Measurements from ENCODE around the gene ETV5.
A peak's percentile ranks its signal among the peaks of the same experiment; 100 is the strongest.

ETV5 gene

GRCh38 chr3:186110975-186111974 lies 2.4 kb upstream of the ETV5 start:
- no peak for TF ChIP-seq POLR2A (IDR thresholded peaks at IDR 0.05; ENCODE audit: low read depth, low read length)
- DNase-seq (ENCODE audit: insufficient read length, low spot score) (no peak), FAIRE-seq (no peak)

GRCh38 chr3:186109897-186110803 lies 1.3 kb upstream of the ETV5 start:
- TF ChIP-seq POLR2A (IDR thresholded peaks at IDR 0.05; ENCODE audit: low read depth, low read length): no peak
- FAIRE-seq (no peak), DNase-seq (ENCODE audit: insufficient read length, low spot score) (peak; percentile 53)

DNA sequence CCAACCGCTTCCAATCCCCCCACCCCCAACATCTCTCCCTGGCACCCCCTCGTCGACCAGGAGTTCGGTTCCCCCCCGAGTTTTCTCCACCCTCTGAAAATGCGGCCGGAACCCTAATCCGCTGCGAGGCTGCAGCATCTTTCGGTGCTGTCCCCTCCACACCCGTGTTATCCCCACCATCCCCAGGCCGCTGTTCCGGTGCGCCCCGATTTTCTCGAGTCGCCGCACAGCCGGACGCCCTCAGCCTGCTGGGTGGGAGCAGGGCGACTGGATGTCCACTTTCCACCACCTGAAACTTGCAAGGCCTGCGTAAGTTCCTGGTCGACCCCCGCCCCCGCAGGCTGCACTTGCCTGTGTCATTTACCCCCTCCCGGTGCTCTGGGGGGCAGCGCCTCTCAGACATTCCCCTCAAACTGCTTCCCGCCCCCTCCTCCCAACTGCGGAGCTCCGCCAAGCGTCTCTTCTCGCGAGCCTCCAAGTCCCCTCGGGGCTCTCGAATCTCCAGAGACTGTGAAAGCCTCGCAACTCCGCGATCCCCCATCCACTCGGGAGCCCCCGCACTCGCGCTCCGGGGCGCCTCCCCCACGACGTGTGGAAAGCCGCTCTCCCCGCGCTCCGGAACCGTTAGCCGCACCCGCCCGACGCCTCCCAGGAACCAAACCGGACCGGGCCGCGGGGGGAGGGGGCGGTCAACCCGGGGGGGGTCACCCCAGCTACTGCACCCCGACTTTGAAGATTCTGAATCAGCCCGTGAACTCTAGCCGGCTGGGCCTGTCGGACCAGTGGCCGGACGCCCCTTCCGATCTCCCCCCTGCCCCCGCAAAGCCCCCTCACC lies 566 bp downstream of the ETV5 start:
- TF ChIP-seq POLR2A (IDR thresholded peaks at IDR 0.05; ENCODE audit: low read depth, low read length): no peak
- DNase-seq (ENCODE audit: insufficient read length, low spot score) (peak; percentile 77), FAIRE-seq (no peak)

DNA sequence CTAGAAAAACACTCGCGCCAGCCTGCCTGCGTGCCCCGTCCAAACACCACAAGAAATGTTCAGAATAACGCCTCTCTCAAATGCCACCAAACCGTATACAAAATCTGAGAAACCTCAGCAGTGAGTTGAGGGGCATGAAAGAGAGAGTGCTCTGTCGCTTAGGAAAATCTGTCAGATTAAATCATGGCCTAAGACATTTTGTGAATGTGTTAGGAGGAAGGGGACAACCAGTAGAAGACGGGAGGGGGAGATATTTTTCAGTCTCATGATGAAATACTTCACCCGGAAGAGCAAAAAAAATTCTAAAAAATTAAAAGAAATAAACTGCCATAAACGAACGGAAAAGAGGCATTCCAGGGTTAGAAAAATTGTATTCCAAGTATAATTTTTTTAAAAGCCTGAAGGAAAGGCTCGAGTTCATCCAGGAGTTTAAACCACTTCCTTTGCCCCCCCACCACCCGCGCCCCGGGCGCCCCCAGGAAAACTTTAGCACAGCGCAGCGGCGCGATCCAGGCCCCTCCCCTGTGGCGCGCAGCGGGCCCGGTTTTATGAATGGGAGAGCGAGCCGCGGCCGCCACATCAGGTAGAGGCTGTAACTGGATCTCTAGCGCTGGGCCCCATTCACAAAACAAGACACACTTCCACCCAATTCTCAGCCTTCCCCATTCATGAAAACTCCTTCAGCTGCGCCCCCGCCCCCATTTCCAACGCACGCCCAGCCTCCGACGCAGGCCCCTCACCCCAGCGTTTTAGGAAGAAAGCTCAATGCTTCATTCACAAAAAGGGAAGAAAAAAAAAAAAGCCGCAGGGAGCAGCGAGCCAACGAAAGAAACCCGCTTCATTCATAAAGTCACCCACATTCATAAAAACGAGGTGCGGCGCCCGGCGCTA lies 1.4 kb downstream of the ETV5 start:
- peak; percentile 33 for FAIRE-seq
- DNase-seq (ENCODE audit: insufficient read length, low spot score): peak; percentile 64
- no peak for TF ChIP-seq POLR2A (IDR thresholded peaks at IDR 0.05; ENCODE audit: low read depth, low read length)

DNA sequence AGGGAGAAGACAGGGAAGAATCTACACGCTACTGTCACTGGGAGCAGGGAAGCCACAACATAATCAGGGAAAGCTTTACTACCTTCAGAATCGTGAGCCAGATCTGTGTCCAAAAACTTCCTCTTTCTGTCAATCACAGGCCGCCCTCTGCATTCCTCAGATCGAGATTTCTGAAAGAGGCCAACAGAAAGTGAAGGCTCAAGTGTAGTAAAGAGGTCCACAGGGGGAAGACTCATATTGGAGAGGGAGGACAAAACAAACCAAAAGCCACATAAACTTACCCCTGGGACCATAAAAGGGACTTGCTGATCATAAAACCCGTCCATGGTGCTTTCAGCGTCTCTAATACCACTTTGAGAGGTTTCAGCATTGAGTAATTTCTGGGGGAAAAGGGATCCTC lies 3.3 kb downstream of the ETV5 start:
- TF ChIP-seq POLR2A (IDR thresholded peaks at IDR 0.05; ENCODE audit: low read depth, low read length): no peak
- DNase-seq (ENCODE audit: insufficient read length, low spot score): no peak
- FAIRE-seq: no peak

GRCh38 chr3:186102687-186103086 lies 6.2 kb downstream of the ETV5 start:
- DNase-seq (ENCODE audit: insufficient read length, low spot score) (no peak), FAIRE-seq (no peak)
- no peak for TF ChIP-seq POLR2A (IDR thresholded peaks at IDR 0.05; ENCODE audit: low read depth, low read length)

DNA sequence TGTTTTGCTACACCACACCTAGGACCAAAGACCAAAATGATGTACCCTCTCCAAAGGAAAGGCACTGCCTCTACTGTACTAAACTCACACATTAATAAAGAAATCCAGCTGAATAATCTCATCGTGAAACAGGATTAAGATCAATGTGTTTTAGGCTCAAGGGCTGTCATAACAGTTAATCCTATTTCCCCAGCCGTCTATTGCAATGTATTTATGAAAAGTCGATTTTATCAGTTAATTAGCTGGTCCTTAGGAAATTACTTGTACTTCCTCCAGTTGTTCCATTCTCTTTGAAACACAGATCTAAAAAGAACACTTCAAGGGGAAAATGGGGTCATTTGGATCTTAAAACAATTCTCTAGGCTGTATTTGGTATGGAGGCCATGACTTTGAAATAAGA lies 8.5 kb downstream of the ETV5 start:
- no peak for TF ChIP-seq POLR2A (IDR thresholded peaks at IDR 0.05; ENCODE audit: low read depth, low read length)
- DNase-seq (ENCODE audit: insufficient read length, low spot score) (no peak), FAIRE-seq (no peak)

DNA sequence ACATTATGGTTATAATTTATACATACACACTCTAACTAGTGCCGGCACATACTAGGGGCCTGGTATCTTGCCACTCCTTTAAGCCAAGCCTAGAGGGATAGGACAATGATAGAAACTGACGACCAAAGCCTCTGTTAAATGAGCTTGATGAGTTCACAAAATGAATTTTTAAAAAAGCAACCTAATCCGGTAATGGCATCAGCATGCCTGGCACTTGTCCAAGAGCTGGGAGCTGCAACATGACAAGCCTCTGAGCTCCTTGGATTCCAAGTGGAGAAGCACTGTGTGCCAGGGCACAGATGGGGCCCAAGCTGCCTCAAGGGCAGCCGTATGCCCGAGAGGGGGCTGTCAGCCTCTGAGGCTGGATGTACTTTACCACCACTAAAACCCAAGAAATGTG lies 9.7 kb downstream of the ETV5 start:
- FAIRE-seq: no peak
- no peak for DNase-seq (ENCODE audit: insufficient read length, low spot score)
- TF ChIP-seq POLR2A (IDR thresholded peaks at IDR 0.05; ENCODE audit: low read depth, low read length): no peak

DNA sequence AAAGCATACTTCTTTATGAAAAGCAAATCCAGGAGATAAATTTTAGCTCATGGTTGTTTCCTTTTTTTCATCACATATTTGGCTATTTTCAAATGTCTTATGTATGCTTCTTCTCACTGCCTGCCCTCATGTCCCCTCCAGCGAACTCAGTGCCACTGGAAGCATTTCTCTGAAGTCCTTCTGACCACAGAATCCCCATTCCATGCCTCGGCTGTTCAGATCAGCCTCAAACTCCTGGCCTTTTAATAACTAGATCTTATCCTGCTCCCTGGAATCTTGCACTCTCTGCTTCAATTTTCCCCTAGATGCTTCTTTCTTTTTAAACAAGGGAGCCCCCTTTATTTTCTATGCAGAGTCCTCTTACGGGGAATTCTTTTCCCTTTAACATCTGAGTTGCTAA lies 10.1 kb downstream of the ETV5 start:
- no peak for FAIRE-seq
- no peak for TF ChIP-seq POLR2A (IDR thresholded peaks at IDR 0.05; ENCODE audit: low read depth, low read length)
- no peak for DNase-seq (ENCODE audit: insufficient read length, low spot score)

- no peak for FAIRE-seq
These were observed 11.0 kb downstream of the ETV5 start for GRCh38 chr3:186097663-186098451.

DNA sequence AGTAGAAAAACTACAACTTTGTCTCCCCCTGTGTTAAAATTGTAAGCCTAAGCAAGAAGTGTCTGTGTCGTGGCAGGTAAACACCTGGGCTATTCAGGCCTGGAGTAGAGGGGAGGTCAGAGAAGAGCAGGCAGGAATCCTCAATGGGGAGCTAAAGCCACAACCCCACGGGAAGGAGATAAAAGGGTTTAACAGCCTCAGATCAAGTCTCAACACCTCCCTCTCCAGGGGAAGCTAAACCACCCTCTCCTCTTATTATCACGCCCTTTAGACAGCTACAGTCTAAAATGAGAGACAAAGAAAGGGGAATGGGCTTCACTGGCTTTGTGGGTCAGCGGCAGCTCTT lies 11.6 kb downstream of the ETV5 start:
- FAIRE-seq: no peak
- TF ChIP-seq POLR2A (IDR thresholded peaks at IDR 0.05; ENCODE audit: low read depth, low read length): no peak
- DNase-seq (ENCODE audit: insufficient read length, low spot score): no peak

More at GRCh38 chr3:186097663-186098451, 11.0 kb downstream of the ETV5 start:
- no peak for DNase-seq (ENCODE audit: insufficient read length, low spot score)
- no peak for TF ChIP-seq POLR2A (IDR thresholded peaks at IDR 0.05; ENCODE audit: low read depth, low read length)

GRCh38 chr3:186096290-186096689 lies 12.6 kb downstream of the ETV5 start:
- DNase-seq (ENCODE audit: insufficient read length, low spot score) (no peak), FAIRE-seq (no peak)
- TF ChIP-seq POLR2A (IDR thresholded peaks at IDR 0.05; ENCODE audit: low read depth, low read length): no peak

All from H54 (cell line).